Measurements from ENCODE around the gene CFAP299. TPM values are rescaled to one million over a fixed set of nuclear protein-coding genes. Genes with fewer than 3 reads are reported as not detected.

The CFAP299 gene
- total RNA-seq, 6 experiments from 2014 or later = not detected

DNA sequence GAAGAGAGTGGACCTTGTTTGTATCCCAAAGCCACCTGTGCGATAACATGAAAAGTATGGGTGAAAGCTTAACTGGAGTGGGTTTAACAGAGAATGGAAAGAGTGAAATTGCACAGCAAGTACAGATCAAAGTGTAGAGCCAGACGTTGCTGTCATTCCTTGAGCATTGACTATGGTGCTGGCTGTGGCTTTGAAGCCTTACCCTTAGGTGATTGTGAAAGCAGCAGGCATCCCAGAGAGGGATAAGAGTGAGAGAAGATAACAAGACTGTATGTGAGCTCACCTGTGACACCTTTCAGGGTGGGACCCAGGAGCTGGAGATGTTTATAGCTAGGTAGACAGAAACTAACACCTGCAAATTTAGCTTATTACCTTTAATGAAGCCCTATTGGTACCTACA lies 77.6 kb downstream of the CFAP299 start:
- H3K27me3 ChIP-seq = no peaks in the 10 kb centered on the region
- H3K4me1 ChIP-seq = no peaks in the 10 kb centered on the region
- H3K27ac ChIP-seq = no peak overlapping the region
- TF ChIP-seq POLR2A (IDR thresholded peaks at IDR 0.05) = no peak
- no peak for TF ChIP-seq CTCF (IDR thresholded peaks at IDR 0.05)
- H3K4me3 ChIP-seq = no peak overlapping the region
- WGBS (ENCODE audit: insufficient coverage, low coverage, low lambda C conversion rate, missing lambda C conversion rate) = 3% methylated on average over 2 of the region's 2 CpGs
- intact Hi-C loops (cut with DNase I) = no loop called here
- no peak for ATAC-seq
- H3K9me3 ChIP-seq = no peaks in the 10 kb centered on the region
- DNase-seq = no peak
- no peaks in the 10 kb centered on the region for H3K36me3 ChIP-seq

GRCh38 chr4:80417019-80417418 lies 81.5 kb downstream of the CFAP299 start:
- WGBS (ENCODE audit: insufficient coverage, low coverage, low lambda C conversion rate, missing lambda C conversion rate) = 69% methylated on average over 2 of the region's 2 CpGs
- DNase-seq = no peak
- no peaks in the 10 kb centered on the region for H3K9me3 ChIP-seq
- no peak for TF ChIP-seq CTCF (IDR thresholded peaks at IDR 0.05)
- no peak for TF ChIP-seq POLR2A (IDR thresholded peaks at IDR 0.05)
- H3K27me3 ChIP-seq = no peaks in the 10 kb centered on the region
- no peaks in the 10 kb centered on the region for H3K36me3 ChIP-seq
- H3K4me3 ChIP-seq = no peak overlapping the region
- H3K4me1 ChIP-seq = no peaks in the 10 kb centered on the region
- intact Hi-C loops (cut with DNase I) = no loop called here
- no peak for ATAC-seq
- H3K27ac ChIP-seq = no peak overlapping the region

- Histone ChIP-seq H3K4me1 (no peaks in the 10 kb centered on the region), H3K9me3 (no peaks in the 10 kb centered on the region), H3K36me3 (no peaks in the 10 kb centered on the region), H3K27ac (no peak overlapping the region), H3K27me3 (no peaks in the 10 kb centered on the region), H3K4me3 (no peak overlapping the region)
- DNase-seq (no peak), ATAC-seq (no peak)
- TF ChIP-seq CTCF (IDR thresholded peaks at IDR 0.05) = no peak
- TF ChIP-seq POLR2A (IDR thresholded peaks at IDR 0.05) = no peak
- intact Hi-C loops (cut with DNase I) = no loop called here
- no CpG with 5 or more reads among the region's 1 CpG for WGBS (ENCODE audit: insufficient coverage, low coverage, low lambda C conversion rate, missing lambda C conversion rate)
Observed at GRCh38 chr4:80419946-80420345, 84.4 kb downstream of the CFAP299 start.

DNA sequence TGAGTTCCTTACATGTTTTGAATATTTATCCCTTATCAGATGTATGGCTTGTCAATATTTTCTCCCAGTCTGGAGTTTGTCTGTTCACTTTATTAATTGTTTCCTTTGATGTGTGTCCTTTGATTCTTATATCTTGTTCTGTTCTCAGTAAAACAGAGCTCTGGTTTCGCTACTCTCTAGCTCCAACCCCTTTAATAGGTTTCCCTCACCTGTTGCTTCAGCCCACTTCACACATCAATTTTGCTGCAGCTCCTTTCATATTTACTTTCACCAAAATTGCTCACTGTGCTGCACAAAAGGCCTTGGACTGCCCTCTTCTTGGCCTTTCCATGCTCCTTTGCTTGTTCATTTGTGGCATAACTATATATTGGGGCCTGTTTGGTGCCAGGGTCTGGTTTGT lies 85.1 kb downstream of the CFAP299 start:
- ATAC-seq (no peak), DNase-seq (no peak)
- Histone ChIP-seq H3K9me3 (no peaks in the 10 kb centered on the region), H3K4me1 (no peaks in the 10 kb centered on the region), H3K36me3 (no peaks in the 10 kb centered on the region), H3K27me3 (no peaks in the 10 kb centered on the region), H3K27ac (no peak overlapping the region), H3K4me3 (no peak overlapping the region)
- TF ChIP-seq POLR2A (IDR thresholded peaks at IDR 0.05) (no peak), CTCF (IDR thresholded peaks at IDR 0.05) (no peak)
- intact Hi-C loops (cut with DNase I) = no loop called here
- WGBS (ENCODE audit: insufficient coverage, low coverage, low lambda C conversion rate, missing lambda C conversion rate) = 83% methylated on average over 1 of the region's 1 CpG

All from right lobe of liver (tissue), 6 donors.